HG02943 (cell line): Measurements from ENCODE around the gene MIA3.

Experiments used
- ATAC-seq: cut with Tn5 transposase; IDR thresholded peaks from one replicate; pipeline ENCODE4 v1.9.1; 2021; ENCODE audit warnings: mild to moderate bottlenecking, low read depth, moderate library complexity; ENCODE audit not compliant: unreplicated experiment

The MIA3 gene

GRCh38 chr1:222617367-222617951, 438 bp upstream of the MIA3 start:
- ATAC-seq = peak; percentile 78

GRCh38 chr1:222618880-222619596, 1.1 kb downstream of the MIA3 start:
- ATAC-seq = no peak

GRCh38 chr1:222620566-222620965, 2.7 kb downstream of the MIA3 start:
- peak; percentile 45 for ATAC-seq

- no peak for ATAC-seq
Measured at GRCh38 chr1:222622765-222623164, 4.9 kb downstream of the MIA3 start.

- ATAC-seq = no peak
Measured at GRCh38 chr1:222623458-222623857, 5.6 kb downstream of the MIA3 start.

GRCh38 chr1:222624214-222624613, 6.3 kb downstream of the MIA3 start:
- ATAC-seq = no peak

- ATAC-seq = no peak
Measured at GRCh38 chr1:222627232-222627631, 9.3 kb downstream of the MIA3 start.

- ATAC-seq = no peak
Measured at GRCh38 chr1:222629921-222630535, 12.1 kb downstream of the MIA3 start.

- no peak for ATAC-seq
Measured at GRCh38 chr1:222631611-222632208, 13.8 kb downstream of the MIA3 start.

- no peak for ATAC-seq
Measured at GRCh38 chr1:222632749-222633148, 14.9 kb downstream of the MIA3 start.

GRCh38 chr1:222634180-222635013, 16.5 kb downstream of the MIA3 start:
- peak; percentile 73 for ATAC-seq

GRCh38 chr1:222641269-222641948, 23.5 kb downstream of the MIA3 start:
- no peak for ATAC-seq

- ATAC-seq = no peak
Measured at GRCh38 chr1:222642468-222642867, 24.6 kb downstream of the MIA3 start.

GRCh38 chr1:222643606-222643937, 25.7 kb downstream of the MIA3 start:
- no peak for ATAC-seq

- peak; percentile 98 for ATAC-seq
Measured at GRCh38 chr1:222643938-222644635, 26.2 kb downstream of the MIA3 start.

- no peak for ATAC-seq
Measured at GRCh38 chr1:222644636-222644980, 26.7 kb downstream of the MIA3 start.

GRCh38 chr1:222652676-222653075, 34.8 kb downstream of the MIA3 start:
- ATAC-seq = no peak

GRCh38 chr1:222653178-222653827, 35.4 kb downstream of the MIA3 start:
- ATAC-seq = peak; percentile 57

GRCh38 chr1:222654849-222655248, 37.0 kb downstream of the MIA3 start:
- peak; percentile 95 for ATAC-seq
